WTC11 (cell line): ENCODE data around the gene GRAMD2B. TPM values are rescaled to one million over a fixed set of nuclear protein-coding genes. Genes with fewer than 3 reads are reported as not detected.

Experiments
- ATAC-seq: fragments of 200-7000 bp; cut with Tn5 transposase; 2 replicates; pipeline ENCODE4 v1.10.0; 2021; ENCODE audit warnings: mild to moderate bottlenecking, moderate library complexity
- CTCF ChIA-PET: fragments of 300-600 bp; sonication (Branson Sonifier 250); formaldehyde crosslinking; loops from one replicate; lab custom pipeline; 2021; ENCODE audit warnings: antibody characterized with exemption; lab: Charles Lee
- POLR2A ChIA-PET: fragments of 350-600 bp; sonication (Branson Sonifier 250); formaldehyde crosslinking; loops from one replicate; lab custom pipeline; 2021; ENCODE audit warnings: antibody characterized with exemption; lab: Charles Lee
- DNase-seq: peaks from one replicate; pipeline ENCODE4 v3.0.0; 2021; ENCODE audit warnings: low spot score
- H3K27ac Mint-ChIP-seq: 2 replicates; pipeline ENCODE4 v1.8.0; 2021; ENCODE audit warnings: mixed read lengths
- H3K27me3 Mint-ChIP-seq: 2 replicates; pipeline ENCODE4 v1.8.0; 2021; ENCODE audit warnings: low read depth, mild to moderate bottlenecking, moderate library complexity, mixed read lengths
- H3K36me3 Mint-ChIP-seq: 2 replicates; pipeline ENCODE4 v1.8.0; 2021; ENCODE audit warnings: mixed read lengths
- H3K4me1 Mint-ChIP-seq: 2 replicates; pipeline ENCODE4 v1.8.0; 2022; ENCODE audit warnings: mixed read lengths
- H3K4me3 Mint-ChIP-seq: 2 replicates; pipeline ENCODE4 v1.8.0; 2021; ENCODE audit warnings: mild to moderate bottlenecking, moderate library complexity, mixed read lengths
- H3K9me3 Mint-ChIP-seq: 2 replicates; pipeline ENCODE4 v1.8.0; 2021; ENCODE audit warnings: mixed read lengths
- ATF3 ChIP-seq: sonication (generic); formaldehyde crosslinking; conservative IDR thresholded peaks from 2 replicates; pipeline ENCODE4 v1.8.1; 2022; ENCODE audit warnings: mild to moderate bottlenecking, missing genetic modification reagents
- FOXP4 ChIP-seq: sonication (generic); formaldehyde crosslinking; IDR thresholded peaks from 2 replicates; pipeline ENCODE4 v1.8.0; 2022; ENCODE audit warnings: mild to moderate bottlenecking, missing genetic modification reagents
- JAZF1 ChIP-seq: fragments of 250-450 bp; sonication (Bioruptor Pico); IDR thresholded peaks from 2 replicates; pipeline ENCODE4 v1.9.0; 2021; ENCODE audit warnings: moderate library complexity, mild to moderate bottlenecking, inconsistent platforms
- NR2C2 ChIP-seq: sonication (generic); formaldehyde crosslinking; IDR thresholded peaks from 2 replicates; pipeline ENCODE4 v1.8.0; 2022; ENCODE audit warnings: mild to moderate bottlenecking, missing genetic modification reagents
- NR3C1 ChIP-seq: sonication (generic); formaldehyde crosslinking; conservative IDR thresholded peaks from 2 replicates; pipeline ENCODE4 v1.8.1; 2023; ENCODE audit warnings: low read depth, mild to moderate bottlenecking, missing genetic modification reagents
- OVOL2 ChIP-seq: fragments of 250-450 bp; sonication (Bioruptor Pico); IDR thresholded peaks from 2 replicates; pipeline ENCODE4 v1.9.0; 2021; ENCODE audit warnings: mild to moderate bottlenecking, borderline replicate concordance
- PRDM15 ChIP-seq: sonication (generic); formaldehyde crosslinking; IDR thresholded peaks from 2 replicates; pipeline ENCODE4 v1.8.0; 2022; ENCODE audit warnings: missing genetic modification reagents
- PREB ChIP-seq: sonication (generic); formaldehyde crosslinking; IDR thresholded peaks from 2 replicates; pipeline ENCODE4 v1.8.1; 2022; ENCODE audit warnings: mild to moderate bottlenecking, missing genetic modification reagents, moderate library complexity, borderline replicate concordance
- RELA ChIP-seq: sonication (generic); formaldehyde crosslinking; IDR thresholded peaks from 2 replicates; pipeline ENCODE4 v1.8.1; 2022; ENCODE audit warnings: missing genetic modification reagents, mild to moderate bottlenecking, borderline replicate concordance
- RORB ChIP-seq: fragments of 250-450 bp; sonication (Bioruptor Pico); IDR thresholded peaks from 2 replicates; pipeline ENCODE4 v1.9.0; 2021; ENCODE audit warnings: mild to moderate bottlenecking
- SMAD3 ChIP-seq: sonication (generic); formaldehyde crosslinking; IDR thresholded peaks from 2 replicates; pipeline ENCODE4 v1.8.0; 2022; ENCODE audit warnings: missing genetic modification reagents, mild to moderate bottlenecking, borderline replicate concordance
- SMAD4 ChIP-seq: sonication (generic); formaldehyde crosslinking; IDR thresholded peaks from 2 replicates; pipeline ENCODE4 v1.8.0; 2022; ENCODE audit warnings: mild to moderate bottlenecking, missing genetic modification reagents
- SP1 ChIP-seq: sonication (generic); formaldehyde crosslinking; conservative IDR thresholded peaks from 2 replicates; pipeline ENCODE4 v1.8.1; 2022; ENCODE audit warnings: missing genetic modification reagents
- ZBTB21 ChIP-seq: sonication (generic); formaldehyde crosslinking; IDR thresholded peaks from 2 replicates; pipeline ENCODE4 v1.8.1; 2023; ENCODE audit warnings: mild to moderate bottlenecking, missing genetic modification reagents, borderline replicate concordance
- ZNF121 ChIP-seq: sonication (generic); formaldehyde crosslinking; IDR thresholded peaks from 2 replicates; pipeline ENCODE4 v1.8.0; 2023; ENCODE audit warnings: missing genetic modification reagents
- ZNF263 ChIP-seq: sonication (generic); formaldehyde crosslinking; IDR thresholded peaks from 2 replicates; pipeline ENCODE4 v1.8.1; 2022; ENCODE audit warnings: low read depth, mild to moderate bottlenecking, moderate library complexity, missing genetic modification reagents
- ZNF512 ChIP-seq: sonication (generic); formaldehyde crosslinking; IDR thresholded peaks from 2 replicates; pipeline ENCODE4 v1.8.1; 2022; ENCODE audit warnings: missing genetic modification reagents, borderline replicate concordance
- total RNA-seq: library from RNA; stranded (reverse); gene quantifications from 3 replicates; pipeline ENCODE4 v1.2.3, GENCODE V29; 2021
- TF ChIP-seq, protein P1 (sequence below): fragments of 250-450 bp; sonication (Bioruptor Pico); IDR thresholded peaks from 2 replicates; pipeline ENCODE4 v2.1.2; 2022; ENCODE audit warnings: mild to moderate bottlenecking, moderate library complexity
- TF ChIP-seq, protein P2 (sequence below): sonication (generic); formaldehyde crosslinking; IDR thresholded peaks from 2 replicates; pipeline ENCODE4 v1.8.0; 2023; ENCODE audit warnings: missing genetic modification reagents

The GRAMD2B gene
- total RNA-seq, 1 experiment from 2014 or later: 11.6 TPM

DNA sequence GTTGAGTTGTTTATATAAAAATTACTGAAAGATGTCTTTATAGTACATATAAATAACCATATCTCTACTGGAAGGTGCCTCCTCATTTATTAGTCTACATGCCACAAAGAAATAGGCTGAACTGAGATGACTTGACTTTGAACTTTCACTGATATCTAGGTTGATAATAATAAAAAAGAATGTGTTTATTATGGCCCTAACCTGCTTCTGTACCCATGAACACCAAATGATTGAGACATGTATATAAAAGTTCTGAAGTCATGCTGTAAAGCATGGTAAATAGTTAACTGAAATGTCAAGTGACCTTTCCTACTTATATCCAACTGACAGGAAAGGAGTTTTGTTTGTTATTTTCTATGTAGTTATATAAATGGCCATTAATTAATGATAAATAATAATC lies 33.2 kb upstream of the GRAMD2B start:
- ATAC-seq: no peak
- ChIA-PET CTCF (no interaction called here), POLR2A (no interaction called here)
- no peak for TF ChIP-seq JAZF1 (CRISPR knock-in tag)
- no peak for TF ChIP-seq RELA (CRISPR knock-in tag)
- no peak for TF ChIP-seq PREB (CRISPR knock-in tag)
- no peak for TF ChIP-seq OVOL2
- no peak for TF ChIP-seq ZNF121 (CRISPR knock-in tag)
- H3K36me3 Mint-ChIP-seq: peaks cover 2% of the 10 kb centered on the region; the same call in 1 of the 2 replicates
- DNase-seq: no peak
- no peak overlapping the region for H3K27ac Mint-ChIP-seq
- peaks cover 4% of the 10 kb centered on the region for H3K4me1 Mint-ChIP-seq
- H3K27me3 Mint-ChIP-seq: no peaks in the 10 kb centered on the region
- no peak overlapping the region for H3K4me3 Mint-ChIP-seq
- peaks cover 6% of the 10 kb centered on the region for H3K9me3 Mint-ChIP-seq

- Mint-ChIP-seq H3K4me3 (no peak overlapping the region), H3K36me3 (peaks cover 2% of the 10 kb centered on the region; the same call in 1 of the 2 replicates), H3K9me3 (peaks cover 6% of the 10 kb centered on the region), H3K27me3 (no peaks in the 10 kb centered on the region), H3K4me1 (peaks cover 7% of the 10 kb centered on the region), H3K27ac (no peak overlapping the region)
- TF ChIP-seq RORB (CRISPR knock-in tag): no peak
- TF ChIP-seq SMAD4 (CRISPR knock-in tag): no peak
- no peak for TF ChIP-seq ATF3 (CRISPR knock-in tag)
- no peak for TF ChIP-seq ZNF263
- TF ChIP-seq ZNF512 (CRISPR knock-in tag): no peak
- no peak for TF ChIP-seq PRDM15
- TF ChIP-seq NR2C2 (CRISPR knock-in tag): no peak
- TF ChIP-seq SMAD3 (CRISPR knock-in tag): no peak
- TF ChIP-seq, protein P1, sequence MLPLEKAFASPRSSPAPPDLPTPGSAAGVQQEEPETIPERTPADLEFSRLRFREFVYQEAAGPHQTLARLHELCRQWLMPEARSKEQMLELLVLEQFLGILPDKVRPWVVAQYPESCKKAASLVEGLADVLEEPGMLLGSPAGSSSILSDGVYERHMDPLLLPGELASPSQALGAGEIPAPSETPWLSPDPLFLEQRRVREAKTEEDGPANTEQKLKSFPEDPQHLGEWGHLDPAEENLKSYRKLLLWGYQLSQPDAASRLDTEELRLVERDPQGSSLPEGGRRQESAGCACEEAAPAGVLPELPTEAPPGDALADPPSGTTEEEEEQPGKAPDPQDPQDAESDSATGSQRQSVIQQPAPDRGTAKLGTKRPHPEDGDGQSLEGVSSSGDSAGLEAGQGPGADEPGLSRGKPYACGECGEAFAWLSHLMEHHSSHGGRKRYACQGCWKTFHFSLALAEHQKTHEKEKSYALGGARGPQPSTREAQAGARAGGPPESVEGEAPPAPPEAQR: no peak
- TF ChIP-seq FOXP4 (CRISPR knock-in tag): no peak
- TF ChIP-seq, protein P2, sequence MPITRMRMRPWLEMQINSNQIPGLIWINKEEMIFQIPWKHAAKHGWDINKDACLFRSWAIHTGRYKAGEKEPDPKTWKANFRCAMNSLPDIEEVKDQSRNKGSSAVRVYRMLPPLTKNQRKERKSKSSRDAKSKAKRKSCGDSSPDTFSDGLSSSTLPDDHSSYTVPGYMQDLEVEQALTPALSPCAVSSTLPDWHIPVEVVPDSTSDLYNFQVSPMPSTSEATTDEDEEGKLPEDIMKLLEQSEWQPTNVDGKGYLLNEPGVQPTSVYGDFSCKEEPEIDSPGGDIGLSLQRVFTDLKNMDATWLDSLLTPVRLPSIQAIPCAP (CRISPR knock-in tag): no peak
- no peak for TF ChIP-seq ZBTB21 (CRISPR knock-in tag)
- no peak for TF ChIP-seq NR3C1 (CRISPR knock-in tag)
- no peak for TF ChIP-seq SP1 (CRISPR knock-in tag)
- DNase-seq: no peak
- CTCF ChIA-PET: no interaction called here
- POLR2A ChIA-PET: no interaction called here
- ATAC-seq: no peak
Observed at GRCh38 chr5:126391386-126391785, 31.8 kb upstream of the GRAMD2B start.
